Ishikawa (cell line): Measurements from ENCODE around the gene SDCCAG8.

Source experiments
- CEBPB ChIP-seq: IDR thresholded peaks from 2 replicates; pipeline ENCODE4 v1.6.1; 2012
- CREB1 ChIP-seq: IDR thresholded peaks from 2 replicates; pipeline ENCODE4 v1.6.1; 2012; ENCODE audit warnings: low read depth
- EGR1 ChIP-seq: IDR thresholded peaks from 2 replicates; pipeline ENCODE4 v1.6.1; 2012
- EP300 ChIP-seq: IDR thresholded peaks from 2 replicates; pipeline ENCODE4 v1.6.1; 2012; ENCODE audit warnings: borderline replicate concordance
- FOXM1 ChIP-seq: IDR thresholded peaks from 2 replicates; pipeline ENCODE4 v1.6.1; 2012; ENCODE audit warnings: low read depth, borderline replicate concordance
- MAX ChIP-seq: IDR thresholded peaks from 2 replicates; pipeline ENCODE4 v1.6.1; 2012
- NFIC ChIP-seq: IDR thresholded peaks from 2 replicates; pipeline ENCODE4 v1.6.1; 2012
- RAD21 ChIP-seq: IDR thresholded peaks from 2 replicates; pipeline ENCODE4 v1.6.1; 2012; ENCODE audit warnings: low read depth
- REST ChIP-seq: IDR thresholded peaks from 2 replicates; pipeline ENCODE4 v1.6.1; 2012; ENCODE audit warnings: low read depth, mild to moderate bottlenecking
- TAF1 ChIP-seq: IDR thresholded peaks from 2 replicates; pipeline ENCODE4 v1.6.1; 2012; ENCODE audit warnings: low read depth, mild to moderate bottlenecking
- TCF12 ChIP-seq: IDR thresholded peaks from 2 replicates; pipeline ENCODE4 v1.6.1; 2012; ENCODE audit warnings: low read depth
- TEAD4 ChIP-seq: IDR thresholded peaks from 2 replicates; pipeline ENCODE4 v1.6.1; 2012
- USF1 ChIP-seq: IDR thresholded peaks from 2 replicates; pipeline ENCODE4 v1.6.1; 2012
- YY1 ChIP-seq: IDR thresholded peaks from 2 replicates; pipeline ENCODE4 v1.6.1; 2012; ENCODE audit warnings: low read depth
- ZBTB7A ChIP-seq: IDR thresholded peaks from 2 replicates; pipeline ENCODE4 v1.6.1; 2012; ENCODE audit warnings: low read depth

SDCCAG8 gene

GRCh38 chr1:243269461-243269801 lies 13.6 kb downstream of the SDCCAG8 start:
- TF ChIP-seq USF1 (no peak), YY1 (no peak), NFIC (no peak), EGR1 (no peak), CEBPB (no peak), RAD21 (no peak), REST (no peak), CREB1 (no peak), FOXM1 (no peak), MAX (no peak), ZBTB7A (no peak), TEAD4 (no peak), EP300 (no peak), TCF12 (no peak), TAF1 (no peak)

- TF ChIP-seq TCF12 = no peak
- TF ChIP-seq TEAD4 = no peak
- no peak for TF ChIP-seq YY1
- no peak for TF ChIP-seq CEBPB
- no peak for TF ChIP-seq MAX
- no peak for TF ChIP-seq FOXM1
- TF ChIP-seq ZBTB7A = no peak
- TF ChIP-seq USF1 = no peak
- no peak for TF ChIP-seq CREB1
- no peak for TF ChIP-seq EP300
- no peak for TF ChIP-seq RAD21
- TF ChIP-seq NFIC = no peak
- no peak for TF ChIP-seq TAF1
- no peak for TF ChIP-seq EGR1
- no peak for TF ChIP-seq REST
Measured at GRCh38 chr1:243270097-243270864, 14.4 kb downstream of the SDCCAG8 start.

GRCh38 chr1:243271996-243272395 lies 16.2 kb downstream of the SDCCAG8 start:
- no peak for TF ChIP-seq EP300
- no peak for TF ChIP-seq EGR1
- TF ChIP-seq CEBPB = no peak
- no peak for TF ChIP-seq TAF1
- TF ChIP-seq FOXM1 = no peak
- TF ChIP-seq MAX = no peak
- TF ChIP-seq RAD21 = no peak
- no peak for TF ChIP-seq USF1
- TF ChIP-seq REST = no peak
- TF ChIP-seq YY1 = no peak
- no peak for TF ChIP-seq NFIC
- TF ChIP-seq TCF12 = no peak
- no peak for TF ChIP-seq TEAD4
- no peak for TF ChIP-seq ZBTB7A
- TF ChIP-seq CREB1 = no peak
